Fibroblast of pulmonary artery (primary cell): ENCODE measurements around the gene MYL7.
A peak's percentile ranks its signal among the peaks of the same experiment; 100 is the strongest.

Experiments
- DNase-seq: peaks from one replicate; pipeline ENCODE4 v3.0.0-alpha.2; 2010; ENCODE audit warnings: low read depth
- H3K4me3 ChIP-seq: replicated peaks from 2 replicates; pipeline ENCODE4 v1.5.1; 2011; ENCODE audit warnings: low read depth, mild to moderate bottlenecking, control low read depth, low read length, moderate library complexity
- TF ChIP-seq, protein P1 (sequence below): IDR thresholded peaks from 2 replicates; pipeline ENCODE4 v1.5.1; 2011; ENCODE audit warnings: mild to moderate bottlenecking, control low read depth, low read length, inconsistent platforms; ENCODE audit errors: missing control alignments

The MYL7 gene

DNA sequence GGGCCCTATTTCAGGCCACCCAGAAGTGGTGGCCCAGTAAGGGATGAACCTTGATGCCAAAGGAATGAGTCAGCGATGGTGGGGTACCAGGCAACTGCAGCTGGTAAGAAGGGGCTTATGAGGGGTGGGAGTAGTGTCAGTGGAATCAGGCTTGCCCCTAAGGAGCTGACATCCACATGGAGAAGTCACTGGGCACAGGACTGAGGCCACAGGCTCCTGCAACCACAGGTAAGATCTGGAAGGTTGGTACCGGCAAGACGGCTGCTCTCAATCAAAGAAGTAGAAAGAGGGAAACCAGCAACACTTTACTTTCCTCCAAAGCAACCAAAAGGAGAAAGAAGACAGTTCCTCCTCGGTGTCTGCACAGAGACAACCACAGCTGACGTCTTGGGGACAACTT is 45.6 kb upstream of the MYL7 start:
- no peak overlapping the region for H3K4me3 ChIP-seq
- DNase-seq: no peak
- TF ChIP-seq, protein P1, sequence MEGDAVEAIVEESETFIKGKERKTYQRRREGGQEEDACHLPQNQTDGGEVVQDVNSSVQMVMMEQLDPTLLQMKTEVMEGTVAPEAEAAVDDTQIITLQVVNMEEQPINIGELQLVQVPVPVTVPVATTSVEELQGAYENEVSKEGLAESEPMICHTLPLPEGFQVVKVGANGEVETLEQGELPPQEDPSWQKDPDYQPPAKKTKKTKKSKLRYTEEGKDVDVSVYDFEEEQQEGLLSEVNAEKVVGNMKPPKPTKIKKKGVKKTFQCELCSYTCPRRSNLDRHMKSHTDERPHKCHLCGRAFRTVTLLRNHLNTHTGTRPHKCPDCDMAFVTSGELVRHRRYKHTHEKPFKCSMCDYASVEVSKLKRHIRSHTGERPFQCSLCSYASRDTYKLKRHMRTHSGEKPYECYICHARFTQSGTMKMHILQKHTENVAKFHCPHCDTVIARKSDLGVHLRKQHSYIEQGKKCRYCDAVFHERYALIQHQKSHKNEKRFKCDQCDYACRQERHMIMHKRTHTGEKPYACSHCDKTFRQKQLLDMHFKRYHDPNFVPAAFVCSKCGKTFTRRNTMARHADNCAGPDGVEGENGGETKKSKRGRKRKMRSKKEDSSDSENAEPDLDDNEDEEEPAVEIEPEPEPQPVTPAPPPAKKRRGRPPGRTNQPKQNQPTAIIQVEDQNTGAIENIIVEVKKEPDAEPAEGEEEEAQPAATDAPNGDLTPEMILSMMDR: no peak

DNA sequence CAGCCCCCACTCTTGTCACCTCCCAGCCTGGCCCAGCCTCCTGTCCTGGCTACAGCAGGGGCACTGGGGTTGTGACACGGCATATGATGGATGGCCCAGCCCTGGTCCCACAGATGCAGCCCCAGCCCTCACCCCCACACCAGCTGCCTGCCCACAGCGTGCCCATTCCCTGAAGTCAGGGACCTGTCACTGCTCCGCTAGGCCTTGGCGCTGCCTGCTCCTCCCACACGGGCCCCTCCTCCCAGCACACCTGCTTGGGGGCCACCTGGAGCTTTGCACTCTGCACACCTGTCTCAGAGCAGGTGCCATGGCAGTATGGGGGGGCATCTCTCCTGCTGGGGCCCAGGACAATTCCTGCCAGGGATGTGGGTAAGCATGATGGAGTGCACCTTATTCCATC is 44.6 kb upstream of the MYL7 start:
- TF ChIP-seq, protein P1: no peak
- no peak for DNase-seq
- no peak overlapping the region for H3K4me3 ChIP-seq

DNA sequence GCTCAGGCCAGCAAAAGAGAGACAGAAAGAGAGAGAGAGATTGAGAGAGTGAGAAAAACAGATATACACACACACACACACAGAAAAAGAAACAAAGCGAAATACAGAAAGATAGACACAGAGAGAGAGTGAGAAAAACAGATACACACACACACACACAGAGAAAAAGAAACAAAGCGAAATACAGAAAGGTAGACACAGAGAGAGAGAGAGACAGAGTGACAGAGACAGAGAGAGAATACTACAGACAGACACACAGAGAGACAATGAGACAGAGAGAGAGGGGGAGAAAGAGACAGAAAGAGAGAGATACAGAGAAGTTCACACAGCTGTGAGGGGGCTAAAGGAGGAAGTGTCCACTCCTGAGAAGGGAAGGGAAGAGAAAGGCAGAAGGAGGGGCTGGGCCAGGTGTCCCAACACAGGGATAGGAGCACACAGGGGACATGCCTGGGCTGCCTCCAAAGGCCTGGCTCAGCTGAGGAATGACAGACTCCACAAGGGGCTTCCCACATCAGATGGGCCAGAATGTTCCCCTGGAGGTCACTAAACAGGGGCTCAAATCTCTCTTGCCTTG is 43.8 kb upstream of the MYL7 start:
- no peak overlapping the region for H3K4me3 ChIP-seq
- TF ChIP-seq, protein P1: no peak
- DNase-seq: no peak

DNA sequence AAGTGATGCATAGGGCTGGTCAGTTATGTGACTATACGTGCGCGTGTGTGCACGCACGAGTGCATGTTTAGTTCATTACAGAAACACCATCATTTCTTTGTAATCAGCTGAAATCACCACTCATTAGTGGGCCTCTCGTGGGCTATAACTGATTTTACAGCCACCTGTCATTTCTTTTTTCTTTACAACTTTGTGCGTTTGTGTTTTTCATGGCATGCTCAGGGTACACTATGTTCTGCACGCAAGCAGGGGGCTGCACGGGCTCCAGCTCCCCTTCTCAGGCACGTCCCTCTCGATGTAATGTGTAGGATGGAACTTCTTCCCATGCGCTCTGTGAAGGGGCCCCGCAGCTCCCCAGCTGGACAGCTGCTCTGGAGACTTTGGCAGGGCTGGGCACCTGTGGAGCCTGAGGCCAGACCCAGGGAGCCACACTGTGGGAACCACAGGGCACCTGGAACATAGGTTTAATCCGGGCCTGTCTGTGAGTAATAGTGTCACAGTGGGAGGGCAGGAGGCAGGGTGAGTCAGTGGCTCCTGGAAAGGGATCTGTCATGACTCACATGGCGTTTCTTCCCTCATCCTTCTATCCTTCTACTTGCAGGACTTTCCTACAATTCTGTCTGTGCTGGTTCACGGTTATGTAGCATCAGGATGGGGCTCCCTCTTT is 43.2 kb upstream of the MYL7 start:
- H3K4me3 ChIP-seq: no peak overlapping the region
- DNase-seq: peak; percentile 71
- TF ChIP-seq, protein P1: no peak

DNA sequence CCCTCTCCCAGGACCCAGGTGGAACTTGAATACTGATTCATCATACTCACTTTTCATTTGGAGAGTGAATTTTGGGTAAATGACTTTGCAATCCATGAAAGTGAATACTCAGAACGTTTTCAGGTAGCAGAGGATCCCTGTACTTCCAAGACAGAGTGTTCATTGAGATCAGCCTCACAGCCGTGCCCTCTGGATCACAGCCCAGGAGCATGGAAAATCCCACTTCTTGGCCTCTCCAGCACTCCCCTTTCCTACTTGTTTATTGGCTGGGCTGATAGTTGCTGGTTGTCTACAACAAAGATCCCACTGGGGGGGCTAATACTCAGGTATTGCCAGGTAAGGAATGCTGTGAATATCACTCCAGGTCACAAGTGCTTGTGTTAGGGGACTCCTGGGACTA is 42.3 kb upstream of the MYL7 start:
- H3K4me3 ChIP-seq: no peak overlapping the region
- no peak for DNase-seq
- TF ChIP-seq, protein P1: no peak

DNA sequence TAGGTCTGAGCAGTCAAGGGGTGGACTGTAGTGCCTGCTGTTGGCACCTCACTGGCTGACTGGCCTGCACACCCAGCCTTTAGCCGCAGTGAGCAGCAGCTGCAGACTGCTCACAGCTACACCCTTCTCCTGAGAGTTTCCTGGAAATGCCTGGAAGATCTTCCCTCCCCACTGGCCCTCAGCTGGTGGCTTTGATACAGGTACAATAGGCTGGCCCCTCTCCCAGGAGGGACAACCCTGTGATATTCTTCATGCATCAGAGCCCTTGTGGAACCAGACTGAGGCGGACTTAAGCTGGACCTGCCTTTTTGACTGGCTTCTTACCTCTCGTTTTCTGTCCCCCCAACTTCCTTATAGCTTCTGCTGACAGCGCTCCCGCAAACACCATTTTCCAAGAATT is 41.7 kb upstream of the MYL7 start:
- DNase-seq: no peak
- no peak overlapping the region for H3K4me3 ChIP-seq
- TF ChIP-seq, protein P1: no peak

DNA sequence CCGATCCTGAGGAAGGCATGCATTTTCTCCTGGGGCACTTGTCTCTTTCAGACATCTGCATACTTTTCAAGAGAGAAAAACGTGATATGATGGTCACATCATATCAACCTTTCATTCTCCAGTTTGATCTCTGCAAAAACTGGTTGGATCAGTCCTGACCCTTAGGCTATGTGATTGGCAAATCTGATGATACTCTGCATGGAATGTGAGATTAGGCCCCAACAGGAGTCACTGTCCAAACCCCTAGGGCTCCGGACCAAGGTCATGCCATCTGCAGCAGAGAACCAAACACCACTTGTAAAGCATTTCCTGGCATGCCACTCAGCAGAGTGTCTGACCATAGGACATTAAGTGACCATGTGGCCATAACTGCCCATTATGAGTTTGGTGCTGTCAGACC is 39.5 kb upstream of the MYL7 start:
- no peak overlapping the region for H3K4me3 ChIP-seq
- DNase-seq: no peak
- TF ChIP-seq, protein P1: no peak
